HG03432 (cell line): ENCODE measurements around the gene MRPL44.
"Not testable (repeated sequence)": the region's sequence is repeated elsewhere in the genome, so short reads cannot be mapped to it uniquely, and the experiment has no call there.

Experiments used
- ATAC-seq: cut with Tn5 transposase; IDR thresholded peaks from one replicate; pipeline ENCODE4 v1.9.1; 2021; ENCODE audit warnings: mild to moderate bottlenecking, moderate library complexity; ENCODE audit not compliant: unreplicated experiment

The MRPL44 gene

DNA sequence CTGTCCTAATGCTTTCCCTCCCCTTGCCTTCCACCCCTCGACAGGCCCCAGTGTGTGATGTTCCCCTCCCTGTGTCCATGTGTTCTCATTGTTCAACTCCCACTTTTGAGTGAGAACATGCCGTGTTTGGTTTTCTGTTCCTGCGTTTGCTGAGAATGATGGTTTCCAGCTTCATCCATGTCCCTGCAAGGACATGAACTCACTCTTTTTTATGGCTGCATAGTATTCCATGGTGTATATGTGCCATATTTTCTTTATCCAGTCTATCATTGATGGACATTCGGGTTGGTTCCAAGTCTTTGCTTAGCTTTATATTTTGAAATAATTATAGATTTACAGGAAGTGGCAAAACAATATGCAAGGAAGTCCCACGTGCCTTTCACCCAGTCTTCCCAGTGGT, 43.4 kb downstream of the MRPL44 start:
- ATAC-seq, result not testable (repeated sequence)

DNA sequence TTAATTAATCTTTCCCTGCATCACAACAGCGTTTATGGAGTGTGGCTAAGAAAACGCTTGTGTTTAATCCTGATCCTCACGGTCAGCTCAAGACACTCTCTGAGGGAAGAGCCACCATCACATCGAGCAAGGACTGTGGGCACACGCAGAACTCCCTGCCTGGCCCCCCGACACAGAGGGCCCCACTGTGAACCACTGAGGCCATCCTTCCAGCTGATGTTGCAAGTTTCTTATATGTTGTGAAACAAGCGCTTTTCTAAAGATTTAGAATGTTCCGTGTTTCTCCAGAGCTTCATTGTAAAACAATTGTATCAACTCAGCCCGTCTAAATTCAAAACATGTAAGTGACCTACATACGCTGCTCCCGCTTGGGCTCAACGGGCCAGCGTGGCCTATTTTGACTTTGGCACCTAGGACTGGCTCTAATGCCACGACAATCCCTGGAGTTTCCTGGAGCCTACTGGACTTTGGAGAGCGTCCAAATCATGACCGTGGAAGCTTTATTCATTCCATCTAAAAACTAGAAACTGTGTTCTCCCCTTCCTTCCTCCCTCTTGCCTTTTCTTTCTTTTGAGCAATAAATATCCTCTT, 46.9 kb downstream of the MRPL44 start:
- ATAC-seq, result no peak

DNA sequence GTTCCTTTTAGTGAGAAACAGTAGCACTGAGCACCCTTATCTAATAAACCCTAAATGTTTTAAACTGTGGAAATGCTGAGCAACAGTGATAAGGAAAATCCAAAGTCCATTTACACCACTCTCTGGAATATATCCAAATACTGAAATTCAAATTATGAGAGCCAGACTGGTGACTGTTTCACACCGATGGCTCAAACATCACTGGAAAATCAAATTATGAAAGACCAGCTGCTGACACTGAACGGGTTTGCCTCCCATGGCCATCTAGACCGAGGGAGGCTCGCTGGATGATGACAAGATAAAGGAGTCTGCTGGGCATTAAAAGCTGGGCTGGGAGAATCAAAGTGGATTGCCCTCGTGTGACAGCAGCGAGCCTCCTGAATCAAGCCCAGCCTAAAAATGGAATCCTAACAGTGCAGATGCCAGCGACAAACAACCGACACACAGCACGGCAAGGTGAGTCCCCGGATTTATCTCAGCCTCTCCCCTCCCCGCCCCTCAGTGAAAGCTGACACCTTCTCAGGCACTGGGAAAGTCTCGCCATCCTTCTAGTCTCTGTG, 51.5 kb downstream of the MRPL44 start:
- no peak for ATAC-seq

DNA sequence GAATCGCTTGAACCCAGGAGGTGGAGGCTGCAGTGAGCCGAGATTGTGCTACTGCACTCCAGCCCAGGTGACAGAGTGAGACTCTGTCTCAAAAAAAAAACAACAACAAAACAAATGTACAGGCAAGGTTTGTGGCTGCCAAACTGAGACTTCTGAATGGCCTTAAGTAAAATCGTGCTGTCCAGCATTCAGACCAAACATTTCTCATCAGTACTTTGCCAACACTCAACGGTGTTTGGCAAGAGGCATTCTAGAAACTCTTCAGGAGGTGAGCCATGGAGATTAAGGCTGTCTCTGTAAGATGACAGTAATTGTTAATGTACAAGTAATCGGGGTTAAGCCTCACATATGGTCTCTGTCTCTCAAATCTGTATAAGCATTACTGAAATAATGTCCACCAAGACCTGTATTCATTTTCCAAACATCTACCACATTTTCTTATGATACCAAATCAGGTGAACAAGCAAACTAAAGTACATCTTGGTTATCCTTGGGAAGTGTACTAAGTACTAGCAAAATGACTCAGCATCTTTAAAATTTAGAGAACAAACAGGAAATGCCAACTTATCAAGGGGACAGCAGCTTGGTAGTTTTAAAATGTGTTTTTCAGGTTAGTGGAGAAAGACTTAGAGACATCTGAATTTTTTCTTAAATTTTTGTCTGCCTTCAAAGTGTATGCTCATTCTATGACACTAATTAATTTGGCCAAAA, 52.5 kb downstream of the MRPL44 start:
- ATAC-seq, result no peak

DNA sequence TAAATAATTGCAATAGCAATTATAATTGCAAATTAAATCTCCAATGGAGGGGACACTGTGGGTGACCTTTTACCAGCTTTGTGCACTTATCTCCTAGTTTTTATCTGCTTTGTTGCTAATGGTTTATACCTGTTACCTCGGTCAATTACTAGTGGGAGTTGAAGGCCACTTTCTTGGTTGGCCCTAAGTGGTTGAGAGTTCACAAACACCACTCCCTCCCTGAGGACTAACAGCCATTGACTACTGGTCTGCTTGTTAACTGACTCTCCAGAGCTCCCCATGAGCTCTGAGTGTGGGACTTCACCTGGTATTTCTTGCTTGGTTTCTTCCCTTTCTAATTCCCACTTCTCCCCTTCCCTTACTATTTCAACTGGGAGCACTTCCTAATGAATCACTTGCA, 54.6 kb downstream of the MRPL44 start:
- ATAC-seq, result no peak

DNA sequence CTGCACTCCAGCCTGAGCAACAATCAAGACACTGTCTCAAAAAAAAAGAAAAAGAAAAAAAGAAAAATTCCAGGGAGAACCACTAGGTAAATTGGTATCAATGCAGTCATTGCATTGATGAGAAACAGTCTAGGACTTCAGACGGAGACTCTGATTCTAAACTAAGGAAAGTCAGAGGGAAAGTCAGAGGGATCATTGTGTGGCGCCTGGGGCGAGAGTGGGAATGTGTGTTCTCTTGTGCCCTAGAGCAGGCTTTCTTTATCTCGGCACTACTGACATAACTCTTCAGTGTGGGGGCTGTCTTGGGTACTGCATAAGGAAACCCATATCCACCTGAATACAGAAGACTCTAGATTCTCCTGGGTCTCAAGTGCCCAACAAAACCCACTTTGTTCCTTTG, 57.1 kb downstream of the MRPL44 start:
- ATAC-seq, result no peak

DNA sequence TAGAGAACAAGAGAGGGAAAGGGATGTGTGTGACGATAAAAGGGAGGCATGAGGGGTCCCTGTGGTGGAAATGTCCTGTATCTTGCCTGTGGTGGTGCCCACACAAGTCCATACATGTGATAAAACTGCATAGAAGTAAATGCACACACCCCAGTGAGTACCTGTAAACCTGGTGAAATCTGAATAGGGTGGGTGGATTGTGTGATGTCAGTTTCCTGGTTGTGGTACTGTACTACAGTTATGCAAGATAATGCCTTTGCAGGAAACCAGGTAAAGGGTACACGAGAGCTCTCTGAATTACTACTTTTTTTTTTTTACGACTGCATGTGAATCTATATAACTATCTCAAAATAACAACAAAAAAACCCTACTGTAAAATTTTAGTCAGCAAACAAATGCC, 59.7 kb downstream of the MRPL44 start:
- no peak for ATAC-seq
